Stimulated activated CD4-positive, alpha-beta T cell treated with anti-CD3 and anti-CD28 coated beads, Interleukin-12 subunit alpha, Interleukin-12 subunit beta, amount 100 ng/mL, for 48 hours (primary cell): ENCODE results near the gene TBC1D19.
"Not testable (repeated sequence)": the region's sequence is repeated elsewhere in the genome, so short reads cannot be mapped to it uniquely, and the experiment has no call there.

Source experiments
- DNase-seq, 3 donors: peaks; one replicate each; pipeline ENCODE4 v3.0.0-alpha.2; 2020; ENCODE audit warnings: low read depth in 2 of 3, low spot score in 1 of 3

The TBC1D19 gene

DNA sequence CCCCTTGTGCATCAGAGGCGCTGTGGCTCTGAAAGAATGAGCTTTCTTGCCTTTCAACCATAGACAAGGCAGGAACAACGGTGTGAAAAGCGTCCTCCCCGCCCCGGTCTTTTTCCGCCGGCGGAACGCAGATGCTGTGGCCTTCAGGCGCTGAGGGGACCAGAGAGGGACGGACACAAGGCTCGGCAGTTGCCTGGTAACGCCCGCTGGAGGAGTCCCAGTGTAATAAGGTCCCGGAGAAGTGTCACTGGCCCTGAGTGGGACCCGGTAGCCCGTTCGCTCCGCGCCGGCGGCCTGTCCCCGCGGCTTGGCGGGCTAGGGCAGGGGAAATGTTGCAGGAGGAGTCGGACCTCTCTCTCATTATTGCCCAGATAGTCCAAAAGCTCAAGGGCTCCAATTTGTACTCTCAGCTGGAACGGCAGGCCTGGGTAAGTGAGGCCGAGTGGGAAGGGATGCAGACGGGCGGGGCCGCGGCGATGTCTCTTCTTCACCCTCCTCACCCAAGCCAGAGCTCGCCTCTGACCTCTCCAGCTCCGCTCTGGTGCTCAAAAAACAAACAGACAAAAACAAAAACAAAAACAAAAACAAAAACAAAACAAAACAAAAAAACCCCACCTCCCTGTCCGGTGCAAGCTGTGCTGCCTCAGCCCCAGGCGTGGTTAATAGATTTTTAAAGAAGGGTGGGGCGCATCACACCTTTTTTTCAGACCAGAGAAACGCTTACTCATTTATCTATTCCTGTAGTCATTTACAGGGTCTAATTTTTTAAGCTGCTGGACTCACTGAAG is at the start of gene TBC1D19:
Gene TBC1D19 (plus strand): TSS at position 220 of the 788 bp plus-strand sequence. CDS start 110 bp downstream, at position 330.
- peak; percentile 81 to 91 (median 87) for DNase-seq

GRCh38 chr4:26542991-26543390 is 40.9 kb upstream of the TBC1D19 start:
- DNase-seq: no peak

DNA sequence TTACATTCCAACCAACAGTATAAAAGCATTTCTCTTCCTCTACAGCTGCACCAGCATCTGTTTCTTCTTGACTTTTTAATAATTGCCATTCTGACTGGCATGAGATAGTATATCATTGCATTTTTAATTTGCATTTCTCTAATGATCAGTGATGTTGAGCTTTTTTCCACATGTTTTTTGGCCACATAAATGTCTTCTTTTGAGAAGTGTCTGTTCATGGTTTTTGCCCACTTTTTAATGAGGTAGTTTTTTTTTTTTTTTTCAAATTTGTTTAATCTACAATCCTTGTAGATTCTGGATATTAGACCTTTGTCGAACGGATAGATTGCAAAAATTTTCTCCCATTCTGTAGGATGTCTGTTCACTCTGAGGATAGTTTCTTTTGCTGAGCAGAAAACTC is 39.5 kb upstream of the TBC1D19 start:
- no peak for DNase-seq

DNA sequence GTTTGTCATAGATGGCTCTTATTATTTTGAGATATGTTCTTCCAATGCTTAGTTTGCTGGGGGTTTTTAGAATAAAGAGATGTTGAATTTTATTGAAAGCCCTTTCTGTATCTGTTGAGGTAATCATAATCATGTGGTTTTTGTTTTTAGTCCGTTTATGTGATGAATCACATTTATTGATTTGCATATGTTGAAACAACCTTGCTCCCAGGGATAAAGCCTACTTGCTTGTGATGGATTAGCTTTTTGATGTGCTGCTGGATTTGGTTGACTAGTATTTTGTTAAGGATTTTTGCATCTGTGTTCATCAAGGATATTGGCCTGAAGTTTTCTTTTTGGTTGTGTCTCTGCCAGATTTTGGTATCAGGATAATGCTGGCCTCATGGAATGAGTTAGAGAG is 35.5 kb upstream of the TBC1D19 start:
- not testable (repeated sequence) for DNase-seq

- DNase-seq: no peak
Measured at GRCh38 chr4:26557164-26557563, 26.7 kb upstream of the TBC1D19 start.

DNA sequence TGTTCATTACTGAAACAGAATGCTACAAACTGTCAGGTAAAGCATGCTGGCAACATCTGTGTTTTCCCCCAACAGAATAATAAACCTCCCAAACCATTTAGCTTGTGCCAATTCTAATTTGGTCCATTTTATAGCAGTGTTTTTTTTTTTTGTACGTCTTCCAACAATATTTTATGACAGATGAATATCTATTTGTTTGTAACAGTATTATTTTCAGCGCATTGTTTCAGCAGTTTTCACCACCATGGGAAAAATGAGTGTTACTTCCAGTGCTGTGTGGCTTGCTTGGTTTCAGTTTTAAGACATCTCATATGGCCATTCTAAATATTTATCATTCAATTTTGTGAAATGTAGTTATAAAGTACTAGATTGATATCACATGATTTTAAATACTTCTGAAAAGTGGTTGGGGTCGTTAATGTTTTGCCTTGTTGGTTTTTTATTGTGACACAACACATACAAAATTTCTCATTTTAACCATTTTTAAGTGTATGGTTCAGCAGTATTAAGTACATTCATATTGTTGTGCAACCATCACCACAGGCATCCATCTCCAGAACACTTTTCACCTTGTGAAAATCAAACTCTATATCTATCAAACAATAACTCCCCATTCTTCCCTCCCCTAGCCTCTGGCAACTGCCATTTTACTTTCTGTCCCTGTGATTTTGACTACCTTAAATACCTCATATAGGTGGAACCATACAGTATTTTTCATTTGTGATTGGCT is 25.6 kb upstream of the TBC1D19 start:
- no peak for DNase-seq

- no peak for DNase-seq
Measured at GRCh38 chr4:26566133-26566532, 17.8 kb upstream of the TBC1D19 start.

- no peak for DNase-seq
Measured at GRCh38 chr4:26568446-26568994, 15.4 kb upstream of the TBC1D19 start.

DNA sequence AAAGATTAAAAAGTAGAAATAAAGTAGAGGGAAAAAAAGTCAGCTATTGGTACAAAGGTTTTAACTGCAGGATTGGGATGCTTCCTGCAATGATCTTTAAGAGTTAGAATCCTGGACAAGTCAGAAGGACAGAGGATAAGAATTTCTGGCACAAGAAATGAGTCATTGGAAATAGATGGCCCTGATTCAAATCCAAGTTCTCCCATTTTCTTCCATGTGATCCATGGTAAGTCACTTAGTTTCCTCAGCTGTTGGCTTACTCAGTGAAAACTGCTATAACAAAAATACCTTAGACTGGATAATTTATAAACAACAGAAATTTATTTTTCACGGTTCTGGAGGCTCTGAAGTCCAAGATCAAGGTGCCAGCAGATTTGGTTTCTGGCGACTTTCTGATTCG is 13.3 kb upstream of the TBC1D19 start:
- DNase-seq: no peak

- DNase-seq: no peak
Measured at GRCh38 chr4:26573389-26573794, 10.5 kb upstream of the TBC1D19 start.

DNA sequence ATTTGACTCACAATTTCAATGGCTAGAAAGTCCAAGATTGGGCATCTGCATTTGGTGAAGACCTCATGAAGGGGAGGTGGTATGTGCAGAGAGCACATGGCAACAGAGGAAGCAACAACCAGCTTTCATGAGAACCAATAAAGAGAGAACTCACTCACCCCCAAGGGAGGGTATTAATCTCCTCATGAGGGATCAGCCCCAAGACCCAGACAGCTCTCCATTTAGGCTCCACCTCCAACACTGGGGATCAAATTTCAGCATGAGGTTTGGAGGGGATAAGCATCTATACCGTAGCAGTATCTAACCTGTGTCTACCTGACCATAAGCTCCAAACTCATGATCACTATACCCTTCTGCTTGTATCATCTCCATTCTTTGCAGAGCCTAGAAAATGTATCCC is 9.3 kb upstream of the TBC1D19 start:
- no peak for DNase-seq

GRCh38 chr4:26576231-26576739 is 7.6 kb upstream of the TBC1D19 start:
- no peak for DNase-seq

- DNase-seq: no peak
Measured at GRCh38 chr4:26577066-26577465, 6.8 kb upstream of the TBC1D19 start.

DNA sequence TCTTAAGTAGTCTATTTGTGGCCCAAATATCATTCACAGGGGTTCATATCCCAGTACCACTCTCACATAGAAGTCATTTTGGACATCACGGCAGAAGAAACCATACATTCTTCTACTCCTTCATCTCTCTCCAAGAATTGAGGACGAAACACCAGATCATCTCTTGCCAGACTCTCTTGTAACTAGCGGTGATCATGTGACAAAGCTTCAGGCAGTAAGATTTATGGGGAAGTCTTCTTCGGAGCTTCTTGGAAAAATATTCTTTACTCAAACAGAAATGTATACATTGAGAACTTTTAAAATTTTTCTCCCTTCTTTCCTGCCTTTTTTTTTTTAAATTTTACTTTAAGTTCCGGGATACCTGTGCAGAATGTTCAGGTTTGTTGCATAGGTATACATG is 4.7 kb upstream of the TBC1D19 start:
- DNase-seq: no peak

- DNase-seq: not testable (repeated sequence)
Measured at GRCh38 chr4:26581341-26581740, 2.5 kb upstream of the TBC1D19 start.

DNA sequence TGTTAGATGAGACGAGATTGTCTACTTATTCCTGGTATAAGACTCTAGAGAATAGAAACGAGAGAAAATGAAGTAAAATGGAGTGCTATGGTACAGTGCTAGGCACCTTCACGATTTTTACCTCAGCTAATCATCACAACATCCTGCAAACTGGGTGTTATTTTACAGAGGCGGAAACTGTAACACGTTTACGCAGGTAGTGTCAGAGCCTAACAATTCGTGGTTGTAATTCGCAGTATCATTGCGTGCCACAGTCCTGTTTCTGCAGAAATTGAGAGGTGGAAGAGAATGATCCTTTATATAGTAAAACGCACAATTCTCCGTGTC is 383 bp upstream of the TBC1D19 start:
- DNase-seq: no peak

- DNase-seq: no peak
Measured at GRCh38 chr4:26584725-26585124, 841 bp downstream of the TBC1D19 start.

DNA sequence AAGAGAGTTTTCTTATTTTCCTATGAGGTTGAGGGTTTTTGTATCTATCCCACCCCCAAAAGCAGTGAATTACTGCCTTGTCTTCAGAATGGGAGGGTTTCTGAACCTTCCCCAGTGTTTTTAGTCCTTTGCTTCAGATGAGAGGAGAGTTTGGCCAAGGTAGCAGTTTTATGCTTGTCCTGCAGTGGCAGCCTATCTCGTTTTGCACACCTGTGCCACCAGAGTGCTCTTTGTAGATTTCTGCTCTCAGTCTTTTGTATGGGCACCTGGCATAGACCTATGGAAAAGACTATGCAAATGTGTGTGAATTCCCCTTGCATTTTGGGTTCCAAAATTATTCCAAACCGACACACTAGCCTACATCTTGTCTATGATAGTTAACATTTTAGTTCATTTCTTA is 5.8 kb downstream of the TBC1D19 start:
- DNase-seq: no peak

- no peak for DNase-seq
Measured at GRCh38 chr4:26590639-26591038, 6.8 kb downstream of the TBC1D19 start.

DNA sequence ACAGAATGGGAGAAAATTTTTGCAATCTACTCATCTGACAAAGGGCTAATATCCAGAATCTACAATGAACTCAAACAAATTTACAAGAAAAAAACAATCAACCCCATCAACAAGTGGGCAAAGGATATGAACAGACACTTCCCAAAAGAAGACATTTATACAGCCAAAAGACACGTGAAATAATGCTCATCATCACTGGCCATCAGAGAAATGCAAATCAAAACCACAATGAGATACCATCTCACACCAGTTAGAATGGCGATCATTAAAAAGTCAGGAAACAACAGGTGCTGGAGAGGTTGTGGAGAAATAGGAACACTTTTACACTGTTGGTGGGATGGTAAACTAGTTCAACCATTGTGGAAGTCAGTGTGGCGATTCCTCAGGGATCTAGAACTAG is 9.7 kb downstream of the TBC1D19 start:
- not testable (repeated sequence) for DNase-seq

GRCh38 chr4:26594371-26594770 is 10.5 kb downstream of the TBC1D19 start:
- DNase-seq: no peak

- DNase-seq: no peak
Measured at GRCh38 chr4:26594778-26595177, 10.9 kb downstream of the TBC1D19 start.
